CD4-positive, alpha-beta memory T cell (primary cell): ENCODE measurements around the gene CNTN5. TPM values are rescaled to one million over a fixed set of nuclear protein-coding genes. Genes with fewer than 3 reads are reported as not detected.

Experiments
- CTCF ChIA-PET: fragments of 350-600 bp; sonication (Branson Sonifier 250); formaldehyde crosslinking; loops from one replicate; lab custom pipeline; 2021; ENCODE audit warnings: inconsistent platforms; ENCODE audit not compliant: partially characterized antibody; lab: Charles Lee
- POLR2A ChIA-PET: fragments of 350-600 bp; sonication (Branson Sonifier 250); formaldehyde crosslinking; loops from one replicate; lab custom pipeline; 2021; ENCODE audit not compliant: partially characterized antibody; lab: Charles Lee
- DNase-seq, 5 donors: peaks; one replicate each; pipeline versions ENCODE4 v3.0.0 to v3.0.0-alpha.2; 2020 to 2022; ENCODE audit warnings: mixed read lengths in 1 of 5
- H3K27ac ChIP-seq: one replicate; pipeline ENCODE4 v1.7.0; 2013; ENCODE audit warnings: low read depth, low read length
- H3K27me3 ChIP-seq: 2 replicates; pipeline ENCODE4 v1.7.0; 2013; ENCODE audit warnings: mild to moderate bottlenecking, low read length, moderate library complexity; ENCODE audit not compliant: insufficient read depth
- H3K36me3 ChIP-seq: 2 replicates; pipeline ENCODE4 v1.7.0; 2013; ENCODE audit warnings: mild to moderate bottlenecking, low read length, moderate library complexity; ENCODE audit not compliant: insufficient read depth
- H3K4me1 ChIP-seq: 2 replicates; pipeline ENCODE4 v1.7.0; 2013; ENCODE audit warnings: mild to moderate bottlenecking, low read length, moderate library complexity; ENCODE audit not compliant: insufficient read depth
- H3K4me3 ChIP-seq, 2 donors: one replicate each; pipeline ENCODE4 v1.7.0; 2013; ENCODE audit warnings: low read length in 2 of 2, mild to moderate bottlenecking in 1 of 2
- H3K9me3 ChIP-seq, 2 donors: one replicate each; pipeline ENCODE4 v1.7.0; 2013; ENCODE audit warnings: low read length in 2 of 2, control low read depth in 1 of 2; ENCODE audit not compliant: control insufficient read depth in 1 of 2
- H3K27ac Mint-ChIP-seq, 7 donors: one replicate each; pipeline ENCODE4 v1.8.0; 2020 to 2021; ENCODE audit warnings: mixed read lengths in 7 of 7, mild to moderate bottlenecking in 6 of 7, inconsistent platforms in 3 of 7, moderate library complexity in 3 of 7
- H3K27me3 Mint-ChIP-seq, 2 donors: one replicate each; pipeline ENCODE4 v1.8.0; 2020 to 2021; ENCODE audit warnings: mixed read lengths in 2 of 2
- H3K36me3 Mint-ChIP-seq, 2 donors: one replicate each; pipeline ENCODE4 v1.8.0; 2020 to 2021; ENCODE audit warnings: mixed read lengths in 2 of 2, inconsistent platforms in 1 of 2, mild to moderate bottlenecking in 1 of 2
- H3K4me1 Mint-ChIP-seq, 4 donors: one replicate each; pipeline ENCODE4 v1.8.0; 2020 to 2021; ENCODE audit warnings: mixed read lengths in 4 of 4, mild to moderate bottlenecking in 1 of 4
- H3K4me3 Mint-ChIP-seq, 8 donors: one replicate each; pipeline ENCODE4 v1.8.0; 2020 to 2021; ENCODE audit warnings: mixed read lengths in 8 of 8, mild to moderate bottlenecking in 7 of 8, moderate library complexity in 6 of 8, inconsistent platforms in 3 of 8
- H3K9me3 Mint-ChIP-seq, 8 donors: one replicate each; pipeline ENCODE4 v1.8.0; 2020 to 2021; ENCODE audit warnings: mixed read lengths in 8 of 8, mild to moderate bottlenecking in 5 of 8, inconsistent platforms in 3 of 8, moderate library complexity in 1 of 8
- intact Hi-C: fragments of 100-400 bp; cut with micrococcal nuclease; formaldehyde crosslinking; loops from one replicate; pipeline ENCODE4 v1.15.1; 2023
- polyA plus RNA-seq, 2 donors: library from polyadenylated mRNA; unstranded; fragments of 300-500 nt; fragmentation: Illumina TruSeq; gene quantifications; one replicate each; pipeline ENCODE4 v1.2.3, GENCODE V29; 2021
- total RNA-seq, 2 experiments: library from RNA; stranded (reverse); gene quantifications; one replicate each; pipeline ENCODE4 v1.2.3, GENCODE V29; 2021

The CNTN5 gene
- total and polyA plus RNA-seq, 4 experiments from 2014 or later = not detected

- intact Hi-C loops = no loop called here
- Histone ChIP-seq H3K9me3 (no peaks in the 10 kb centered on the region), H3K4me1 (no peaks in the 10 kb centered on the region), H3K27me3 (no peaks in the 10 kb centered on the region), H3K4me3 (no peak overlapping the region), H3K36me3 (no peaks in the 10 kb centered on the region), H3K27ac (no peak overlapping the region)
- ChIA-PET CTCF (no interaction called here), POLR2A (no interaction called here)
- Mint-ChIP-seq H3K4me3 (no peak overlapping the region), H3K4me1 (no peaks in the 10 kb centered on the region), H3K27me3 (no peaks in the 10 kb centered on the region), H3K27ac (no peak overlapping the region), H3K36me3 (no peaks in the 10 kb centered on the region), H3K9me3 (peaks cover 0 to 24% (median 16%) of the 10 kb centered on the region in 8 donors)
- DNase-seq = no peak
These were observed 1362.7 kb downstream of the CNTN5 start for GRCh38 chr11:100383357-100383865.

- H3K4me3 Mint-ChIP-seq = no peak overlapping the region
- Histone ChIP-seq H3K4me1 (no peaks in the 10 kb centered on the region), H3K36me3 (no peaks in the 10 kb centered on the region), H3K27ac (no peak overlapping the region), H3K4me3 (no peak overlapping the region), H3K27me3 (no peaks in the 10 kb centered on the region), H3K9me3 (no peaks in the 10 kb centered on the region)
- no peaks in the 10 kb centered on the region for H3K27me3 Mint-ChIP-seq
- POLR2A ChIA-PET = no interaction called here
- no peaks in the 10 kb centered on the region for H3K4me1 Mint-ChIP-seq
- H3K27ac Mint-ChIP-seq = no peak overlapping the region
- H3K36me3 Mint-ChIP-seq = no peaks in the 10 kb centered on the region
- CTCF ChIA-PET = no interaction called here
- no peak for DNase-seq
- intact Hi-C loops = no loop called here
- peaks cover 0 to 20% (median 4%) of the 10 kb centered on the region in 8 donors for H3K9me3 Mint-ChIP-seq
These were observed 1375.5 kb downstream of the CNTN5 start for GRCh38 chr11:100396266-100396665.

GRCh38 chr11:100397401-100397800 is 1376.7 kb downstream of the CNTN5 start:
- ChIA-PET CTCF (no interaction called here), POLR2A (no interaction called here)
- no peak overlapping the region for H3K27ac ChIP-seq
- no peak overlapping the region for H3K4me3 ChIP-seq
- DNase-seq = no peak
- Mint-ChIP-seq H3K36me3 (no peaks in the 10 kb centered on the region), H3K9me3 (peaks cover 4 to 25% (median 6%) of the 10 kb centered on the region in 8 donors), H3K4me3 (no peak overlapping the region), H3K27me3 (no peaks in the 10 kb centered on the region), H3K4me1 (no peaks in the 10 kb centered on the region), H3K27ac (no peak overlapping the region)
- intact Hi-C loops = no loop called here
- H3K27me3 ChIP-seq = no peaks in the 10 kb centered on the region
- H3K4me1 ChIP-seq = no peaks in the 10 kb centered on the region
- no peaks in the 10 kb centered on the region for H3K36me3 ChIP-seq
- H3K9me3 ChIP-seq = no peaks in the 10 kb centered on the region

- H3K4me3 Mint-ChIP-seq = no peak overlapping the region
- no peaks in the 10 kb centered on the region for H3K27me3 Mint-ChIP-seq
- ChIA-PET CTCF (no interaction called here), POLR2A (no interaction called here)
- Histone ChIP-seq H3K36me3 (no peaks in the 10 kb centered on the region), H3K4me1 (no peaks in the 10 kb centered on the region), H3K4me3 (no peak overlapping the region), H3K27me3 (no peaks in the 10 kb centered on the region), H3K9me3 (no peaks in the 10 kb centered on the region), H3K27ac (no peak overlapping the region)
- peaks cover 3 to 32% (median 13%) of the 10 kb centered on the region in 8 donors for H3K9me3 Mint-ChIP-seq
- intact Hi-C loops = no loop called here
- no peaks in the 10 kb centered on the region for H3K36me3 Mint-ChIP-seq
- H3K27ac Mint-ChIP-seq = no peak overlapping the region
- H3K4me1 Mint-ChIP-seq = no peaks in the 10 kb centered on the region
- no peak for DNase-seq
These were observed 1383.1 kb downstream of the CNTN5 start for GRCh38 chr11:100403816-100404215.

- POLR2A ChIA-PET = no interaction called here
- Histone ChIP-seq H3K27me3 (no peaks in the 10 kb centered on the region), H3K4me1 (no peaks in the 10 kb centered on the region), H3K9me3 (no peaks in the 10 kb centered on the region), H3K4me3 (no peak overlapping the region), H3K36me3 (no peaks in the 10 kb centered on the region), H3K27ac (no peak overlapping the region)
- Mint-ChIP-seq H3K9me3 (peaks cover 3 to 35% (median 15%) of the 10 kb centered on the region in 8 donors), H3K27me3 (no peaks in the 10 kb centered on the region), H3K4me1 (no peaks in the 10 kb centered on the region), H3K27ac (no peak overlapping the region), H3K4me3 (no peak overlapping the region), H3K36me3 (no peaks in the 10 kb centered on the region)
- CTCF ChIA-PET = no interaction called here
- no peak for DNase-seq
- intact Hi-C loops = no loop called here
These were observed 1384.2 kb downstream of the CNTN5 start for GRCh38 chr11:100404907-100405306.
